Heart left ventricle (tissue), 16 donors: ENCODE data around the gene OR10AD1. TPM values are rescaled to one million over a fixed set of nuclear protein-coding genes. Genes with fewer than 3 reads are reported as not detected.
A peak's percentile ranks its signal among the peaks of the same experiment; 100 is the strongest.

Experiments used
- ATAC-seq, 4 donors: fragments of 200-7000 bp; cut with Tn5 transposase; one replicate each; pipeline ENCODE4 v1.9.1; 2020 to 2022; ENCODE audit warnings: moderate library complexity in 4 of 4, mild to moderate bottlenecking in 3 of 4, moderate number of reproducible peaks in 1 of 4
- DNase-seq, 5 donors: peaks; one replicate each; pipeline ENCODE4 v3.0.0-alpha.2; 2020
- H3K27ac ChIP-seq, 12 donors: fragments of 200-600 bp; sonication (generic) in 4 of 12; one replicate each; pipeline versions ENCODE4 v1.5.0 to v1.8.0; 2016 to 2022; ENCODE audit warnings: mild to moderate bottlenecking in 2 of 12
- H3K27me3 ChIP-seq, 9 donors: fragments of 200-600 bp; sonication (generic) in 2 of 9; one replicate each; pipeline versions ENCODE4 v1.5.1 to v1.8.0; 2016 to 2022; ENCODE audit warnings: mild to moderate bottlenecking in 3 of 9
- H3K36me3 ChIP-seq, 9 donors: fragments of 200-600 bp; sonication (generic) in 2 of 9; one replicate each; pipeline versions ENCODE4 v1.5.0 to v1.8.0; 2018 to 2022; ENCODE audit warnings: mild to moderate bottlenecking in 2 of 9
- H3K4me1 ChIP-seq, 12 donors: fragments of 200-600 bp; sonication (generic) in 4 of 12; one replicate each; pipeline versions ENCODE4 v1.5.0 to v1.8.0; 2016 to 2022; ENCODE audit warnings: mild to moderate bottlenecking in 3 of 12
- H3K4me3 ChIP-seq, 12 donors: fragments of 200-600 bp; sonication (generic) in 4 of 12; one replicate each; pipeline versions ENCODE4 v1.5.0 to v1.8.0; 2017 to 2022; ENCODE audit warnings: mild to moderate bottlenecking in 9 of 12, moderate library complexity in 4 of 12
- H3K9me3 ChIP-seq, 12 donors: fragments of 200-600 bp; sonication (generic) in 4 of 12; one replicate each; pipeline versions ENCODE4 v1.5.0 to v1.8.0; 2016 to 2022; ENCODE audit warnings: mild to moderate bottlenecking in 1 of 12
- CTCF ChIP-seq, 12 donors: fragments of 200-600 bp; sonication (generic) in 4 of 12; IDR thresholded peaks; one replicate each; pipeline versions ENCODE4 v1.5.0 to v1.8.0; 2018 to 2022; ENCODE audit warnings: antibody characterized with exemption in 12 of 12, mild to moderate bottlenecking in 5 of 12
- POLR2A ChIP-seq, 2 donors: fragments of 450-650 bp; IDR thresholded peaks; one replicate each; pipeline ENCODE4 v1.6.1; 2017; ENCODE audit warnings: antibody characterized with exemption in 2 of 2, mild to moderate bottlenecking in 2 of 2, moderate library complexity in 2 of 2
- WGBS, 4 donors: extraction: QIAGEN DNeasy Blood & Tissue Kit in 2 of 4; methylation state at CpG; one replicate each; pipeline versions ENCODE4 v1.1.5 to v1.1.7; 2013 to 2018; 5-methylcytosine and 5-hydroxymethylcytosine counted together
- intact Hi-C, 10 donors: fragments of 100-400 bp; cut with DNase I; formaldehyde crosslinking; loops; one replicate each; pipeline versions ENCODE4 v1.11.1 to v1.14.2; 2022
- polyA plus RNA-seq, 2 donors: library from polyadenylated mRNA; stranded (reverse); fragments of 200-250 nt; gene quantifications; one replicate each; pipeline ENCODE4 v1.2.3, GENCODE V29; 2013
- total RNA-seq, 9 donors: library from RNA; depleted of rRNA in 2 of 9; stranded (reverse); fragments of >200 nt in 2 of 9; fragmentation: NEBNext Ultra II Directional in 3 of 9; extraction: Animal tissue kit (Norgen Biotek cat#: 25700) in 3 of 9; gene quantifications; one replicate each; pipeline versions ENCODE4 v1.1.0 to v1.2.4, GENCODE V29; 2016 to 2023
- donor health status: ischemic (EF 13 %, LVEDD 7.1; RV severe dilation, severe dysfunction).
- donor health status: healthy with polysubstance abuse.
- donor health status: DM: no; HTN: yes; CAD: no.
- donor health status: DM: no; HTN: no; CAD: no.
- donor health status: ischemic (EF 25% LVEDD 6.9; RV normal size, moderate dysfunction).
- donor health status: ischemic (EF 25% LVEDD 5.7; RV mildly dilated, moderate dysfunction).
- donor health status: healthy.
- donor health status: DM: yes; HTN: yes; CAD: no.
- donor health status: ischemic (EF 35%, LVEDD 5.7; RV mildly dilated, moderate dysfunction).
- donor health status: nonischemic (EF 11% LVEDD 7.7; RV severe dilation, severe dysfunction).
- donor health status: DM: yes; HTN: yes; CAD: no.
- donor health status: PGD.
- donor health status: ischemic (EF 29% LVEDD 5.4; RV normal size, mild dysfunction).
- donor health status: nonischemic (EF 23%, LVEDD 6.1; RV moderate dilation, normal function).

OR10AD1 gene
- total and polyA plus RNA-seq, 11 donors = not detected

- peaks cover 0 to 8% (median 0%) of the 10 kb centered on the region in 12 donors for H3K9me3 ChIP-seq
- no peak for ATAC-seq
- DNase-seq = no peak
- H3K4me3 ChIP-seq = peak overlapping the region; percentile 60 to 92 (median 78)
- H3K4me1 ChIP-seq = peaks cover 0 to 35% (median 16%) of the 10 kb centered on the region in 12 donors
- H3K27ac ChIP-seq = peak overlapping the region; percentile 89 to 100 (median 98)
- H3K36me3 ChIP-seq = no peaks in the 10 kb centered on the region
- intact Hi-C loops = loop anchor here in 5 of 10 donors (2.0 to 10.0 kb wide), 6 partner anchors 42 to 416 kb away; partner anchors contain the start of genes ZNF641 (in 4 of the 5) and ASB8 (in 1 of the 5)
- WGBS, 4 donors = 57 to 68% (median 62%) methylated on average over 10 of the region's 10 CpGs
- TF ChIP-seq CTCF (IDR thresholded peaks at IDR 0.05) (no peak), POLR2A (IDR thresholded peaks at IDR 0.05) (no peak)
- H3K27me3 ChIP-seq = no peaks in the 10 kb centered on the region
Observed at GRCh38 chr12:48198985-48199384, 4.1 kb downstream of the OR10AD1 start.

GRCh38 chr12:48198672-48198971, 4.5 kb downstream of the OR10AD1 start:
- H3K9me3 ChIP-seq = peaks cover 0 to 4% (median 0%) of the 10 kb centered on the region in 12 donors
- TF ChIP-seq CTCF (IDR thresholded peaks at IDR 0.05) = no peak
- no peak for TF ChIP-seq POLR2A (IDR thresholded peaks at IDR 0.05)
- H3K4me1 ChIP-seq = peaks cover 0 to 35% (median 16%) of the 10 kb centered on the region in 12 donors
- peak overlapping the region; percentile 89 to 100 (median 98) for H3K27ac ChIP-seq
- H3K4me3 ChIP-seq = peak overlapping the region; percentile 60 to 92 (median 78)
- DNase-seq = peak; percentile 53 to 83 (median 79)
- intact Hi-C loops = loop anchor here in 5 of 10 donors (2.0 to 10.0 kb wide), 6 partner anchors 41 to 416 kb away; partner anchors contain the start of genes ZNF641 (in 4 of the 5) and ASB8 (in 1 of the 5)
- H3K27me3 ChIP-seq = no peaks in the 10 kb centered on the region
- ATAC-seq = peak; percentile 46 to 74 (median 63)
- no peaks in the 10 kb centered on the region for H3K36me3 ChIP-seq
- 4 to 13% (median 7%) methylated on average over 26 of the region's 26 CpGs for WGBS, 4 donors

- Histone ChIP-seq H3K4me1 (peaks cover 0 to 38% (median 16%) of the 10 kb centered on the region in 12 donors), H3K9me3 (peaks cover 0 to 2% (median 0%) of the 10 kb centered on the region in 12 donors), H3K27me3 (no peaks in the 10 kb centered on the region), H3K4me3 (peak overlapping the region; percentile 60 to 92 (median 78)), H3K27ac (peak overlapping the region; percentile 89 to 100 (median 98)), H3K36me3 (no peaks in the 10 kb centered on the region)
- intact Hi-C loops = loop anchor here in 5 of 10 donors (2.0 to 10.0 kb wide), 6 partner anchors 41 to 417 kb away; partner anchors contain the start of genes ZNF641 (in 4 of the 5) and ASB8 (in 1 of the 5)
- ATAC-seq (peak; percentile 98 to 100 (median 99)), DNase-seq (peak; percentile 98 to 99 (median 99))
- TF ChIP-seq CTCF (IDR thresholded peaks at IDR 0.05) (no peak), POLR2A (IDR thresholded peaks at IDR 0.05) (peak; percentile 61 to 99)
- WGBS, 4 donors = 0 to 2% (median 1%) methylated on average over 26 to 39 of the region's 39 CpGs
Observed at GRCh38 chr12:48197971-48198671, 5.0 kb downstream of the OR10AD1 start.

GRCh38 chr12:48197549-48197970, 5.5 kb downstream of the OR10AD1 start:
- DNase-seq (no peak), ATAC-seq (peak; percentile 7 to 45 (median 32))
- Histone ChIP-seq H3K36me3 (no peaks in the 10 kb centered on the region), H3K4me1 (peaks cover 0 to 40% (median 16%) of the 10 kb centered on the region in 12 donors), H3K9me3 (peaks cover 0 to 2% (median 0%) of the 10 kb centered on the region in 12 donors), H3K27ac (peak overlapping the region; percentile 89 to 100 (median 98)), H3K27me3 (no peaks in the 10 kb centered on the region), H3K4me3 (peak overlapping the region; percentile 44 to 92 (median 78))
- WGBS, 4 donors = 0 to 1% (median 1%) methylated on average over 10 of the region's 10 CpGs
- intact Hi-C loops = loop anchor here in 4 of 10 donors (5.0 to 10.0 kb wide), 5 partner anchors 40 to 417 kb away; partner anchors contain the start of genes ASB8 (in 1 of the 4) and ZNF641 (in 1 of the 4)
- TF ChIP-seq POLR2A (IDR thresholded peaks at IDR 0.05) (no peak), CTCF (IDR thresholded peaks at IDR 0.05) (peak; percentile 15 to 72 (median 44))
